Activated CD4-positive, alpha-beta T cell treated with anti-CD3 and anti-CD28 coated beads for 36 hours (primary cell): ENCODE measurements around the gene EFNA4. TPM values are rescaled to one million over a fixed set of nuclear protein-coding genes. Genes with fewer than 3 reads are reported as not detected.

ENCODE experiments used
- ATAC-seq: fragments of 200-7000 bp; cut with Tn5 transposase; one replicate; pipeline ENCODE4 v1.10.0; 2021; ENCODE audit warnings: mild to moderate bottlenecking, moderate library complexity
- CTCF ChIA-PET: fragments of 350-600 bp; sonication (Branson Sonifier 250); formaldehyde crosslinking; loops from one replicate; lab custom pipeline; 2021; ENCODE audit warnings: antibody characterized with exemption; lab: Charles Lee
- POLR2A ChIA-PET: fragments of 350-600 bp; sonication (Branson Sonifier 250); formaldehyde crosslinking; loops from one replicate; lab custom pipeline; 2021; ENCODE audit warnings: antibody characterized with exemption, inconsistent platforms; lab: Charles Lee
- DNase-seq: peaks from one replicate; pipeline ENCODE4 v3.0.0-alpha.2; 2020
- H3K27ac Mint-ChIP-seq: one replicate; pipeline ENCODE4 v1.8.0; 2021; ENCODE audit warnings: mixed read lengths
- H3K27me3 Mint-ChIP-seq: one replicate; pipeline ENCODE4 v1.8.0; 2021; ENCODE audit warnings: mixed read lengths
- H3K36me3 Mint-ChIP-seq: one replicate; pipeline ENCODE4 v1.8.0; 2021; ENCODE audit warnings: low read depth, mixed read lengths
- H3K4me1 Mint-ChIP-seq: one replicate; pipeline ENCODE4 v1.8.0; 2021; ENCODE audit warnings: mixed read lengths
- H3K4me3 Mint-ChIP-seq: one replicate; pipeline ENCODE4 v1.8.0; 2021; ENCODE audit warnings: mild to moderate bottlenecking, moderate library complexity, mixed read lengths
- H3K9me3 Mint-ChIP-seq: one replicate; pipeline ENCODE4 v1.8.0; 2021; ENCODE audit warnings: low read depth, mixed read lengths
- intact Hi-C, 2 experiments: fragments of 100-400 bp; cut with DNase I in 1 of 2; cut with micrococcal nuclease in 1 of 2; formaldehyde crosslinking; loops; one replicate each; pipeline versions ENCODE4 v1.14.2 to v1.15.1; 2022 to 2024; cut with DNase I, micrococcal nuclease
- total RNA-seq, 2 experiments: library from RNA; stranded (reverse); gene quantifications; one replicate each; pipeline ENCODE4 v1.2.3, GENCODE V29; 2021

Gene EFNA4, protein sequence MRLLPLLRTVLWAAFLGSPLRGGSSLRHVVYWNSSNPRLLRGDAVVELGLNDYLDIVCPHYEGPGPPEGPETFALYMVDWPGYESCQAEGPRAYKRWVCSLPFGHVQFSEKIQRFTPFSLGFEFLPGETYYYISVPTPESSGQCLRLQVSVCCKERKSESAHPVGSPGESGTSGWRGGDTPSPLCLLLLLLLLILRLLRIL
- total RNA-seq, result 1 to 10 TPM; 6.3 to 6.5 TPM

DNA sequence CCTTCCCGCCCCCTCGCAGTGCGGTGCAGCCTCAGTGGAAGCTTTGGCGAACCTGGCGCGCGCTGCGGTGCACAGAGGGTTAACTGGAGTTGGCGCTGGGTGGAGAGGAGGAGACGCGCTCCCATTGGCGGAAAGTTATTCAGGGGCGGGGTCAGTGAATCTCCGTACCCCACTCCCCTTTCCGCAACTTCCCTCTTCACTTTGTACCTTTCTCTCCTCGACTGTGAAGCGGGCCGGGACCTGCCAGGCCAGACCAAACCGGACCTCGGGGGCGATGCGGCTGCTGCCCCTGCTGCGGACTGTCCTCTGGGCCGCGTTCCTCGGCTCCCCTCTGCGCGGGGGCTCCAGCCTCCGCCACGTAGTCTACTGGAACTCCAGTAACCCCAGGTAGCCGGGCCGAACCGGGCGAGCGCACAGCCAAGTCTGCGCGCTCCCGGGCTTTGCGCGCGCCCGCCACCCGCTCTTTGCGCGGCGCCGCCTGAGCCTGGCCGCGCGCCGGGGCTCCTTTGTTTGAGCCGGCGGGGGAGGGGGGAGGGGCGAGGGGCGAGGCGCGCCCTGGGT, at the start of gene EFNA4:
Gene EFNA4, plus strand, starts transcription at position 191 of the 561 bp plus-strand sequence. Its CDS starts 84 bp downstream, at position 275.
- POLR2A ChIA-PET, result interaction anchor here (0.5 to 0.6 kb wide), 3 partner anchors 17 to 734 kb away, joined by 3 to 6 read pairs (median 3); no protein-coding TSS in a partner anchor
- Mint-ChIP-seq H3K27me3 (no peaks in the 10 kb centered on the region), H3K4me1 (peaks cover 31% of the 10 kb centered on the region), H3K9me3 (no peaks in the 10 kb centered on the region), H3K27ac (peak within 1 kb of the TSS; percentile 72), H3K4me3 (peak within 1 kb of the TSS; percentile 83), H3K36me3 (peaks cover 11% of the 10 kb centered on the region)
- ATAC-seq (peak; percentile 87), DNase-seq (peak; percentile 92)
- CTCF ChIA-PET, result interaction anchor here (0.6 to 9.1 kb wide), 10 partner anchors 10 to 108 kb away, joined by 3 to 81 read pairs (median 4); partner anchors contain the start of genes ADAM15, EFNA3 and PBXIP1
- intact Hi-C loops, result loop anchor here (1.0 to 5.0 kb wide), 10 partner anchors 8 to 586 kb away; partner anchors contain the start of genes ADAM15 (in 1 of the 2), EFNA3 (in 1 of the 2), KRTCAP2 (in 1 of the 2) and PYGO2 (in 1 of the 2)

DNA sequence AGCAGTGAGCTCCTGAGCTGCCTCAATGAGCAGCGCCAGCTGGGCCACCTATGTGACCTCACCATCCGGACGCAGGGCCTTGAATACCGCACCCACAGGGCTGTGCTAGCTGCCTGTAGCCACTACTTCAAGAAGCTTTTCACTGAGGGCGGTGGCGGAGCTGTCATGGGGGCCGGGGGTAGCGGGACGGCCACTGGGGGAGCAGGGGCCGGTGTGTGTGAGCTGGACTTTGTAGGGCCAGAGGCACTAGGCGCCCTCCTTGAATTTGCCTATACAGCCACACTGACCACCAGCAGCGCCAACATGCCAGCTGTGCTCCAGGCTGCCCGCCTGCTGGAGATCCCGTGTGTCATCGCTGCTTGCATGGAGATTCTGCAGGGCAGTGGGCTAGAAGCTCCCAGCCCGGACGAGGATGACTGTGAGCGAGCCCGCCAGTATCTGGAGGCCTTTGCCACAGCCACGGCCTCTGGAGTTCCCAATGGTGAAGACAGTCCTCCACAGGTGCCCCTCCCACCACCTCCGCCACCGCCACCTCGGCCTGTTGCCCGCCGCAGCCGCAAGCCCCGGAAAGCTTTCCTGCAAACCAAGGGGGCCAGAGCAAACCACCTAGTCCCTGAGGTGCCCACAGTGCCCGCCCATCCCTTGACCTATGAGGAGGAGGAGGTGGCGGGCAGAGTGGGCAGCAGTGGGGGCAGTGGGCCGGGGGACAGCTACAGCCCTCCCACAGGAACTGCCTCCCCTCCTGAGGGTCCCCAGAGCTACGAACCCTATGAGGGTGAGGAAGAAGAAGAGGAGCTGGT, 48.6 kb upstream of the EFNA4 start:
- CTCF ChIA-PET, result interaction anchor here (0.8 to 6.1 kb wide), 11 partner anchors 8 to 680 kb away, joined by 3 to 86 read pairs (median 4); partner anchors contain the start of genes ADAM15, FLAD1, PBXIP1 and ZBTB7B
- intact Hi-C loops, result loop anchor here in 1 of 2 experiments (5.0 kb wide), 1 partner anchor 37 kb away; the partner anchor contains the start of gene ADAM15
- H3K27ac Mint-ChIP-seq, result no peak overlapping the region
- peaks cover 76% of the 10 kb centered on the region for H3K4me1 Mint-ChIP-seq
- H3K36me3 Mint-ChIP-seq, result peaks cover 64% of the 10 kb centered on the region
- POLR2A ChIA-PET, result interaction anchor here (0.8 to 1.0 kb wide), 2 partner anchors 11 to 179 kb away, joined by 3 read pairs; no protein-coding TSS in a partner anchor
- ATAC-seq (no peak), DNase-seq (no peak)
- no peak overlapping the region for H3K4me3 Mint-ChIP-seq
- no peaks in the 10 kb centered on the region for H3K9me3 Mint-ChIP-seq
- H3K27me3 Mint-ChIP-seq, result no peaks in the 10 kb centered on the region

DNA sequence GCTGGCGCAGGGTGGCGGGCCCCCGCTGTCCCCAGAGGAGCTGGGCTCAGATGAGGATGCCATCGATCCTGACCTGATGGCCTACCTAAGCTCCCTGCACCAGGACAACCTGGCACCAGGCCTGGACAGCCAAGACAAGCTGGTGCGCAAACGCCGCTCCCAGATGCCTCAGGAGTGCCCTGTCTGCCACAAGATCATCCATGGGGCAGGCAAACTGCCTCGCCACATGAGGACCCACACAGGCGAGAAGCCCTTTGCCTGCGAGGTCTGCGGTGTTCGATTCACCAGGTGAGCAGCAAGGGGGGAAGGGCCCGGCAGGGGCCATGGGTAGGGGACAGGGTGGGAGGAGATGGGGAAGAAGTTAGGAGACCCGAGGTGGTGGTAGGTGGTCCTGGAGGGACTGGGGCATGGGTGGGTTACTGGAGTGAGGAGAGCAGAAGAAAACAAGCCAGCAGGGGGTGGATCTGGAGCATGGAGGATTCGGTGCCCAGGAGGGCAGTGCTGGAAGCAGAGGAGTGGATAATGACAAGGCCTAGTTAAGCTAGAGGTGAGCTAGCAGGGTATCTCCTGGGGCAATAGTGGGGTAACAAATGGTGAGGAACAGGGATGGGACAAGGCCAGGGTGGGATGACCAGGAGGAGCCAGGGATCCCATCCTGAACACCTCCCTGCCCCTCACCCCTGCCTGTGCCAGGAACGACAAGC, 47.9 kb upstream of the EFNA4 start:
- no peaks in the 10 kb centered on the region for H3K9me3 Mint-ChIP-seq
- intact Hi-C loops, result loop anchor here in 1 of 2 experiments (2.0 to 5.0 kb wide), 2 partner anchors 37 to 41 kb away; partner anchors contain the start of genes ADAM15 and CKS1B
- no peaks in the 10 kb centered on the region for H3K27me3 Mint-ChIP-seq
- H3K36me3 Mint-ChIP-seq, result peaks cover 58% of the 10 kb centered on the region
- peaks cover 79% of the 10 kb centered on the region for H3K4me1 Mint-ChIP-seq
- H3K4me3 Mint-ChIP-seq, result peak overlapping the region; percentile 53
- peak; percentile 34 for DNase-seq
- ATAC-seq, result no peak
- CTCF ChIA-PET, result interaction anchor here (0.9 to 6.1 kb wide), 17 partner anchors 8 to 93 kb away, joined by 3 to 86 read pairs (median 4); partner anchors contain the start of genes ADAM15, FLAD1, PBXIP1 and ZBTB7B
- peak overlapping the region; percentile 66 for H3K27ac Mint-ChIP-seq
- POLR2A ChIA-PET, result interaction anchor here (0.8 to 1.6 kb wide), 2 partner anchors 9 to 11 kb away, joined by 3 to 7 read pairs; no protein-coding TSS in a partner anchor

DNA sequence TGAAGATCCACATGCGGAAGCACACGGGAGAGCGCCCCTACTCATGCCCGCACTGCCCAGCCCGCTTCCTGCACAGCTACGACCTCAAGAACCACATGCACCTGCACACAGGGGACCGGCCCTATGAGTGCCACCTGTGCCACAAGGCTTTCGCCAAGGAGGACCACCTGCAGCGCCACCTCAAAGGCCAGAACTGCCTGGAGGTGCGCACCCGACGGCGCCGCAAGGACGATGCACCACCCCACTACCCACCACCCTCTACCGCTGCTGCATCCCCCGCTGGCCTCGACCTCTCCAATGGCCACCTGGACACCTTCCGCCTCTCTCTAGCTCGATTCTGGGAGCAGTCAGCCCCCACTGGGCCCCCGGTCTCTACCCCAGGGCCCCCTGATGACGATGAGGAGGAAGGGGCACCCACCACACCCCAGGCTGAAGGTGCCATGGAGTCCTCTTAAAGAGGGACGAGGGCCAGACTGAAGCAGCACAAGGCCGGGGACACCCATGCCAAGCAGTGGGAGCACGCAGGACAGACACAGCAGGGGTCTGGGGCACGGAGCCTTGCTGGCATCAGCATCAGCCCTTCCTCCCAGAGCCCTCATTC, 47.2 kb upstream of the EFNA4 start:
- peaks cover 53% of the 10 kb centered on the region for H3K36me3 Mint-ChIP-seq
- no peak for ATAC-seq
- peak overlapping the region; percentile 66 for H3K27ac Mint-ChIP-seq
- POLR2A ChIA-PET, result interaction anchor here (0.5 to 1.6 kb wide), 3 partner anchors 10 to 256 kb away, joined by 5 to 10 read pairs (median 7); no protein-coding TSS in a partner anchor
- CTCF ChIA-PET, result interaction anchor here (0.7 to 6.1 kb wide), 23 partner anchors 9 to 457 kb away, joined by 3 to 86 read pairs (median 5); partner anchors contain the start of genes ADAM15, FLAD1, PBXIP1 and ZBTB7B
- H3K4me1 Mint-ChIP-seq, result peaks cover 75% of the 10 kb centered on the region
- no peaks in the 10 kb centered on the region for H3K27me3 Mint-ChIP-seq
- H3K4me3 Mint-ChIP-seq, result peak overlapping the region; percentile 53
- intact Hi-C loops, result loop anchor here in 1 of 2 experiments (2.0 to 5.0 kb wide), 2 partner anchors 36 to 42 kb away; partner anchors contain the start of genes ADAM15 and CKS1B
- H3K9me3 Mint-ChIP-seq, result no peaks in the 10 kb centered on the region
- peak; percentile 53 for DNase-seq

DNA sequence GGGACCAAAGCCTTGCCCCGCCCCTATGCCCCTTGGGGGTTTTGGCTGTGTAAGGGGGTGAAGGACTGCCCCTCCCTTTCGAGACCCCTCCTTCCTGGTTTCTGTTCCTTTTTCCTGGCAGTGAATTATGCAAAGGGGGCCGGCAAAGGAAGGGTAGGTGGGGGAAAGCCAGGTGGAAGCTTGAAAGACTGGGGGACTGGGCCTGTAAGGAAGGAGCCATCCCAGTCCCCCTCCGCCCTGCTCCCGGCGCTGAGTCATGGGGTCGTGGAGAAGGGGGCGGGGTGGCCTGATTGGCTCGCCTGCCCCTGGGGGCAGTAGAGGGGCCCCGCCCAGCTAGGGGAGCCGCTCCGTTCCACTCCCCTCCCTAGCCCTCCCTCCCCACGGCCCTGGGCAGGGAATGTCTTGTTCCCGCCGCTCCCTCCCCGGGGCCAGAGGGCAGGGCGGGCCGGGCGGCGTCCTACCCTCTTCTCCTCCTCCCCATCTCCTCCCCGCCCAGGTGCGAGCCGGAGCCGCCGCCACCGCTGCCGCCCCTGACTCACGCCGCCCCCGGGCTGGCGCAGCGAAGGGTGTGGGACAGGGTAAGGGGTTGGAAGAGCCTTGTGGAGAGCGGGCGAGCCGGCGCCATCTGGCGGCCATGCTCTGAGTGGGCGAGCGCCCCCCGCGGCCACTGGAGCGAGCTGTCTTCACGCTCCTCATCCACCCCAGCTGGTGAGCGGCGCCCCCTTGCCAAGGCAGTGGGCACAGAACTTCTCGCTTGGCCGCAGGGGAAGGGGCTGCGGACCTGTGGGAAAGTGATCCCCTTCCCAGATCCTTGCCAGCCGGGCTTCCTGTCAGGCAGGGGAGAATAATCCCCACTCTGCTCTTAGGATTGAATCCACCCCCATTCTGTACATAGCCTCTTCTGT, 46.2 kb upstream of the EFNA4 start:
- no peaks in the 10 kb centered on the region for H3K9me3 Mint-ChIP-seq
- H3K36me3 Mint-ChIP-seq, result peaks cover 51% of the 10 kb centered on the region
- H3K27me3 Mint-ChIP-seq, result no peaks in the 10 kb centered on the region
- peak; percentile 97 for DNase-seq
- POLR2A ChIA-PET, result interaction anchor here (0.5 to 1.6 kb wide), 7 partner anchors 11 to 255 kb away, joined by 3 to 10 read pairs (median 5); partner anchors contain the start of gene FLAD1
- peak overlapping the region; percentile 53 for H3K4me3 Mint-ChIP-seq
- CTCF ChIA-PET, result interaction anchor here (0.5 to 6.1 kb wide), 33 partner anchors 10 to 458 kb away, joined by 3 to 86 read pairs (median 4); partner anchors contain the start of genes ADAM15, DCST1, DCST2 and FLAD1
- ATAC-seq, result peak; percentile 87
- peak overlapping the region; percentile 69 for H3K27ac Mint-ChIP-seq
- intact Hi-C loops, result loop anchor here (1.0 to 5.0 kb wide), 12 partner anchors 8 to 81 kb away; partner anchors contain the start of genes ADAM15 (in 2 of the 2), CKS1B (in 2 of the 2), PYGO2 (in 2 of the 2) and FLAD1 (in 1 of the 2)
- peaks cover 69% of the 10 kb centered on the region for H3K4me1 Mint-ChIP-seq

DNA sequence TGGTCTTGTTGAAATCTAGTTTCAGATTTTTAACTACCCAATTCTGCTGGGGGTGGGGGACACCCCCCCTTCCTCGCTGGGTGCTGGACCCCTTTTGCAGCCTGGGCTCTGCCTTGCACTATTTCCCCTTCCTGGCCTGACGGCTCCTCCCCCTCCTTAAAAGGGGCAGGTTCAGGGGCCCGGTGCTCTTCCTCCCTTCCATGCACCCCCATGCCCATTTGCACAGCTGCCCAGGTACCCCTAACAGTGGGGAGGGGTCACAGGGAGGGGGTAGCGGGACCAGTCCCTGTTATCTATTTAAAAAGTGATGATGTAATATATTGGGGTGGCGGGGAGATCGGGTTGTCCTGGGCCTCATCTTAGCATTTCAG, 45.6 kb upstream of the EFNA4 start:
- H3K4me3 Mint-ChIP-seq, result peak overlapping the region; percentile 53
- H3K36me3 Mint-ChIP-seq, result peaks cover 44% of the 10 kb centered on the region
- H3K27me3 Mint-ChIP-seq, result no peaks in the 10 kb centered on the region
- peak; percentile 30 for DNase-seq
- ChIA-PET CTCF (interaction anchor here (0.5 to 6.1 kb wide), 22 partner anchors 10 to 458 kb away, joined by 3 to 86 read pairs (median 4); partner anchors contain the start of genes DCST1, DCST2, FLAD1 and PBXIP1), POLR2A (interaction anchor here (0.6 to 1.0 kb wide), 2 partner anchors 19 to 35 kb away, joined by 3 to 7 read pairs; partner anchors contain the start of gene FLAD1)
- ATAC-seq, result peak; percentile 2
- intact Hi-C loops, result loop anchor here (1.0 to 5.0 kb wide), 12 partner anchors 9 to 82 kb away; partner anchors contain the start of genes ADAM15 (in 2 of the 2), CKS1B (in 2 of the 2), PYGO2 (in 2 of the 2) and FLAD1 (in 1 of the 2)
- H3K9me3 Mint-ChIP-seq, result no peaks in the 10 kb centered on the region
- peak overlapping the region; percentile 69 for H3K27ac Mint-ChIP-seq
- peaks cover 63% of the 10 kb centered on the region for H3K4me1 Mint-ChIP-seq

DNA sequence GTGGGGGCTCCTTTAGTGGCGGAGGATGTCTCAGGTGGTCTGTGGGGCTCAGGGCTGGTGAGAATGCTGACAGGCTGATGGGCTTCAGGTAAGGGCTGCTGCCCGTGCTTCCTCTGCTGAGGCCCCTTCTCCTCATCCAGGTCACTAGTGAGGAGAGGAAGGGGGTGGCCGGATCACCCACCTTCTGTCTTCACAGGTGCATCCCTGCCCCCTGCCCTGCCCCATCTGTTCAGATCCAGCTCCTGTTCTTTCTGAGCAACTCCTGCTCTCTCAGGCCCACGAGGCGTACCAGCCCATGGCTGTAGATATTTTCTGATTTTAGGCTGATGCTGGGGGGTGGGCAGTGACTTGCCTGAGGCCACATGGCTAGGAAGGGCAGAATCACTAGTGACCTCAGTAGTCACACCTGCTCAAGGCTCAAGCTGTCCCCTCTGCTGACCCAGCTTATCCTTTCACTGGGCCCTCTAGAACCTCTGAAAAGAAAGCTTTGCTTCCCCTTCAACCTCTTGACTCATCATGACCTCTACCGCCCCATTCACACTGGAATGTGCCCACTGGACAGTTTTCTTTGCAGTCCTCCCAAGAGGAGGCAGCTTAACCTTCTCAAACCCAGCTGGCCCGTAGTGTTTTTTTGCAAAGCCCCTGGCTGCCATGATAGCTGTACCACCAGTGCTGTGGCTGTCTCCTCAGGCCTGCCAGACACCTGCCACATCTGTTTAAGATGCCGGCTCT, 44.8 kb upstream of the EFNA4 start:
- POLR2A ChIA-PET, result interaction anchor here (0.8 kb wide), 1 partner anchor 389 kb away, joined by 4 read pairs; no protein-coding TSS in a partner anchor
- Mint-ChIP-seq H3K9me3 (no peaks in the 10 kb centered on the region), H3K4me1 (peaks cover 55% of the 10 kb centered on the region), H3K27ac (peak overlapping the region; percentile 47), H3K27me3 (no peaks in the 10 kb centered on the region), H3K36me3 (peaks cover 39% of the 10 kb centered on the region), H3K4me3 (no peak overlapping the region)
- intact Hi-C loops, result loop anchor here in 1 of 2 experiments (5.0 kb wide), 1 partner anchor 34 kb away; the partner anchor contains the start of gene ADAM15
- no peak for DNase-seq
- ATAC-seq, result no peak
- CTCF ChIA-PET, result interaction anchor here (0.6 to 3.9 kb wide), 12 partner anchors 11 to 459 kb away, joined by 3 to 28 read pairs (median 4); partner anchors contain the start of genes FLAD1, KRTCAP2 and PBXIP1
